Lower leg skin (tissue), 3 donors: ENCODE measurements around the gene FAM131C.

Experiments used
- CTCF ChIP-seq, 3 donors: fragments of 450-650 bp; IDR thresholded peaks; one replicate each; pipeline ENCODE4 v1.5.1; 2016; ENCODE audit warnings: antibody characterized with exemption in 3 of 3, mild to moderate bottlenecking in 3 of 3, moderate library complexity in 2 of 3
- POLR2A ChIP-seq, 2 donors: fragments of 450-650 bp; IDR thresholded peaks; one replicate each; pipeline ENCODE4 v1.6.1; 2016 to 2017; ENCODE audit warnings: antibody characterized with exemption in 2 of 2, mild to moderate bottlenecking in 1 of 2, moderate library complexity in 1 of 2

- TF ChIP-seq CTCF (IDR thresholded peaks at IDR 0.05) (no peak), POLR2A (IDR thresholded peaks at IDR 0.05) (no peak)
Observed at GRCh38 chr1:16042096-16042495, 31.4 kb downstream of the FAM131C start.
